MCF 10A (cell line): ENCODE measurements around the gene ICE1. TPM values are rescaled to one million over a fixed set of nuclear protein-coding genes. Genes with fewer than 3 reads are reported as not detected.
"Not testable (repeated sequence)": the region's sequence is repeated elsewhere in the genome, so short reads cannot be mapped to it uniquely, and the experiment has no call there.

Experiments
- BruUV-seq: library from RNA; stranded (reverse); fragments of 400-500 nt; replicated peaks from 2 replicates; lab custom pipeline; 2021; lab: Mats Ljungman, UMichigan
- CTCF ChIA-PET: fragments of 300-600 bp; sonication (Branson Sonifier 250); formaldehyde crosslinking; extraction: SDS; loops from one replicate; lab custom pipeline; 2021; ENCODE audit warnings: antibody characterized with exemption, inconsistent platforms; lab: Yijun Ruan, JAX
- POLR2A ChIA-PET: fragments of 300-600, 350-650 bp; sonication (Branson Sonifier 250); formaldehyde crosslinking; extraction: SDS; loops from one replicate; lab custom pipeline; 2020; ENCODE audit warnings: antibody characterized with exemption, inconsistent platforms; lab: Yijun Ruan, JAX
- DNase-seq: peaks from one replicate; pipeline ENCODE4 v3.0.0-alpha.2; 2018; ENCODE audit not compliant: unreplicated experiment
- H3K27ac Mint-ChIP-seq: one replicate; pipeline ENCODE4 v1.8.0; 2022; ENCODE audit warnings: mild to moderate bottlenecking, low read depth, mixed read lengths; ENCODE audit not compliant: unreplicated experiment
- H3K27me3 Mint-ChIP-seq: one replicate; pipeline ENCODE4 v1.8.0; 2022; ENCODE audit warnings: mixed read lengths; ENCODE audit not compliant: insufficient read depth, unreplicated experiment
- H3K36me3 Mint-ChIP-seq: one replicate; pipeline ENCODE4 v1.8.0; 2022; ENCODE audit warnings: mild to moderate bottlenecking, moderate library complexity, mixed read lengths; ENCODE audit not compliant: insufficient read depth, unreplicated experiment
- H3K4me1 Mint-ChIP-seq: one replicate; pipeline ENCODE4 v1.8.0; 2022; ENCODE audit warnings: mixed read lengths; ENCODE audit not compliant: insufficient read depth, unreplicated experiment
- H3K4me3 Mint-ChIP-seq: one replicate; pipeline ENCODE4 v1.8.0; 2022; ENCODE audit warnings: mild to moderate bottlenecking, moderate library complexity, mixed read lengths; ENCODE audit not compliant: unreplicated experiment
- H3K9me3 Mint-ChIP-seq: one replicate; pipeline ENCODE4 v1.8.0; 2022; ENCODE audit warnings: mixed read lengths; ENCODE audit not compliant: unreplicated experiment
- intact Hi-C: fragments of 100-400 bp; cut with micrococcal nuclease; formaldehyde crosslinking; loops from 2 replicates; pipeline ENCODE4 v1.14.1; 2022
- total RNA-seq: library from RNA; stranded (reverse); gene quantifications from 2 replicates; pipeline ENCODE4 v1.2.3, GENCODE V29; 2022
- TF ChIP-seq, protein P1 (sequence below): fragments of 200-600 bp; IDR thresholded peaks from one replicate; pipeline ENCODE4 v1.8.0; 2022; ENCODE audit warnings: antibody characterized with exemption, mild to moderate bottlenecking; ENCODE audit not compliant: unreplicated experiment

Gene ICE1
- total RNA-seq, 1 experiment from 2014 or later, result 28.4 TPM

DNA sequence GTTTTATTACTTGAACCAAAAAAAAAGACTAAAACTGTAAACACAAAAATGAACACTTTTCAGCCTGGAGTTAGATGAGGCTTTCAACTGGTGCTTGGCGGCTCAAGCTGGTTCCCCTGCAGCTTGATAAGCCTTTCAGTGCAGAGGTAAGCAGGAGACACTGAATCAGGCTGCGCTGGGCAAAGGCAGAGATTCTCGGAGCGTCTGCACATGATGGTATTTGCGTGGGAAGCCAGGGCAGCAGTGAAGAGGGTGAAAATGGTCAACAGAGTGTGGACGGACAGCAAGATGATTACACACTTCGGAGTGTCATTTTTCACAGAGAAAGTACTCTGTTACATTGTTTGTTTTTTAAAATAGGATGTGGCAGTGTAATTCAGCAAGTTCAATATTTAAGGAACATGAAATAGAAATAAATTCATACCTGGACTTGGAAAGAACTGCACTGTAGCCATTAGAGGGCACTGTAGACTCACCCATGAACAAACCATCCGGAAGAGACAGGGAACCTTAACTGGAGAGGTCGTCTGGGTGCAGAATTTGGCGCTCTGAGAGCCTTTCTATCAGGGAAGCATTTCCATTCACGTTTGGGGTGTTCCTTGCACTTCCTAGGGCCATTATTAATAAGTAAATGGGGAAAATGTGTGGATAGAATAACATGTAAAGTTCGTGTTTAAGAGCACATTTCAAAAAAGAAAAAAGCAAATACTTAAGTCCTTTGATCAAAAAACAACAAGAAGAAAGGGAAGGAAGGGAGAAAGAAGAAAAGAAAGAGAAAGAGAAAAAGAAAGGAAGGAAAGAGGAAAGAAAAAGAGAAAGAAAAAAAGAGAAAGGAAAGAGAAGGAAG is 69.8 kb downstream of the ICE1 start:
- BruUV-seq, result no TSS peak
- Mint-ChIP-seq H3K27ac (no peak overlapping the region), H3K9me3 (no peaks in the 10 kb centered on the region), H3K4me1 (peaks cover 7% of the 10 kb centered on the region), H3K27me3 (no peaks in the 10 kb centered on the region), H3K36me3 (peaks cover 19% of the 10 kb centered on the region), H3K4me3 (peak overlapping the region; percentile 11)
- intact Hi-C loops, result loop anchor here (1.0 to 5.0 kb wide), 2 partner anchors 800 to 1085 kb away; no protein-coding TSS in a partner anchor
- peak; percentile 69 for DNase-seq
- TF ChIP-seq, protein P1, sequence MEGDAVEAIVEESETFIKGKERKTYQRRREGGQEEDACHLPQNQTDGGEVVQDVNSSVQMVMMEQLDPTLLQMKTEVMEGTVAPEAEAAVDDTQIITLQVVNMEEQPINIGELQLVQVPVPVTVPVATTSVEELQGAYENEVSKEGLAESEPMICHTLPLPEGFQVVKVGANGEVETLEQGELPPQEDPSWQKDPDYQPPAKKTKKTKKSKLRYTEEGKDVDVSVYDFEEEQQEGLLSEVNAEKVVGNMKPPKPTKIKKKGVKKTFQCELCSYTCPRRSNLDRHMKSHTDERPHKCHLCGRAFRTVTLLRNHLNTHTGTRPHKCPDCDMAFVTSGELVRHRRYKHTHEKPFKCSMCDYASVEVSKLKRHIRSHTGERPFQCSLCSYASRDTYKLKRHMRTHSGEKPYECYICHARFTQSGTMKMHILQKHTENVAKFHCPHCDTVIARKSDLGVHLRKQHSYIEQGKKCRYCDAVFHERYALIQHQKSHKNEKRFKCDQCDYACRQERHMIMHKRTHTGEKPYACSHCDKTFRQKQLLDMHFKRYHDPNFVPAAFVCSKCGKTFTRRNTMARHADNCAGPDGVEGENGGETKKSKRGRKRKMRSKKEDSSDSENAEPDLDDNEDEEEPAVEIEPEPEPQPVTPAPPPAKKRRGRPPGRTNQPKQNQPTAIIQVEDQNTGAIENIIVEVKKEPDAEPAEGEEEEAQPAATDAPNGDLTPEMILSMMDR, result peak; percentile 64
- ChIA-PET CTCF (interaction anchor here (0.6 to 3.1 kb wide), 13 partner anchors 9 to 1263 kb away, joined by 3 to 10 read pairs (median 3); no protein-coding TSS in a partner anchor), POLR2A (no interaction called here)

DNA sequence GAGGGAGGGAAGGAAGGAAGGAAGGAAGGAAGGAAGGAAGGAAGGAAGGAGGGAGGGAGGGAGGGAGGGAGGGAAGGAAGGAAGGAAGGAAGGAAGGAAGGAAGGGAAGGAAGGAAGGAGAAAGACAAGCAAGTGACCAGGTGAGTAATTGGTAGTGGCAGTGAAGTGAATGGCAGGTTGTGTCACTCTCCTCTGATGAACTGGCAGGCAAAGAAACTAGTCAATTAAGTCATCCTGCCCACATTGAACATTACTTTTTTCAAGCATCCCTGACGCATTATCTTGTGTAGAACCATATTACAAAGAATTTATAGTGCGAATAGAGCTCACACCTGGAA is 70.4 kb downstream of the ICE1 start:
- H3K27ac Mint-ChIP-seq, BruUV-seq, POLR2A ChIA-PET, H3K27me3 Mint-ChIP-seq, H3K4me1 Mint-ChIP-seq, DNase-seq, H3K9me3 Mint-ChIP-seq: not testable (repeated sequence)
- CTCF ChIA-PET, result interaction anchor here (0.6 to 1.9 kb wide), 4 partner anchors 9 to 1115 kb away, joined by 3 to 9 read pairs (median 4); no protein-coding TSS in a partner anchor
- Mint-ChIP-seq H3K4me3 (peak overlapping the region; percentile 11), H3K36me3 (peaks cover 18% of the 10 kb centered on the region)
- intact Hi-C loops, result loop anchor here (1.0 to 5.0 kb wide), 2 partner anchors 799 to 1084 kb away; no protein-coding TSS in a partner anchor

DNA sequence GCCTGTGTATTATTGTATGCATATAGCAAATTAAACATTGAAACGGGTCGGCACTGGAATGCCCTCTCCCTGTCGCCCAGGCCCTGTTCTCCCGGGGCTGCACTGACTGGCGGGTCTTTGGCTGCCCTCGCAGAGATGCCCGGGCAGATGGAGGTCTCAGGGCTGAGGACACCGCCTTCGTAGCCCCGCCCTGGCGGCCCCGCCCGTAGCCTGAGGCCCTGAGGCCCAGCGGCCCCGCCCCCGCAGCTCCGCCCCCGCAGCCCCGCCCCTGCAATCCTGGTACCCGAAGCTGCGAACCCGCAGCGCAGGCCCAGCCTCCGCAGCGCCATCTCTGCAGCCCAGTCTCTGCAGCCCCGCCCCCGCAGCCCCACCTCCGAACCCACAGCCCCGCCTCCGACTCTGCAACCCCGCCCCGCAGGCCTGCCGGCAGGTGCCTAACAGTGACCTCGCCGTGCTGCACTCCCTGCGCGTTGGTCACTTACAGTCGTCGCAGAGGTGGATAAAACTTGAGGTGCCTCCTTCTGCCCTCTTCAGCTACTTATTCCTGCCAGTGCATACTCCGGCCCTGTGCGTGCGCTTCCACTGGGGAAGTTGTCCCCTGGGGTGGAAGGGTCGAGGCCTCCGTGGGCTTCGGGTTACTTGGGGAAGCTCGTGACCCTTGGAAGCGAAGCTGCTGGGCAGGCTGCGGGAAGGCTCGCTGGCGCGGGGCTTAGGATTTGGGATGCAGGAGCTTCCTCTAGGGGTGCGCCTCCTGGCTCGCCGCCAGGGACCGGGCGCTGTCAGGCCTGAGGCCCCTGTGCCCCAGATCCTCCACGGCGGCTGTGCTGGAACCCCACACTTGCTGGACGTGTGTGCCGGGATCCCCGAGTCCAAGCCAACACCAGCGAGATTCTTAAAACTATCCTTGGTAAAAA is 72.3 kb downstream of the ICE1 start:
- TF ChIP-seq, protein P1, result no peak
- no peaks in the 10 kb centered on the region for H3K27me3 Mint-ChIP-seq
- no peak overlapping the region for H3K27ac Mint-ChIP-seq
- peaks cover 7% of the 10 kb centered on the region for H3K36me3 Mint-ChIP-seq
- ChIA-PET POLR2A (interaction anchor here (0.7 kb wide), 1 partner anchor 306 kb away, joined by 3 read pairs; no protein-coding TSS in a partner anchor), CTCF (interaction anchor here (0.6 to 3.1 kb wide), 12 partner anchors 15 to 1715 kb away, joined by 3 to 30 read pairs (median 4); no protein-coding TSS in a partner anchor)
- no peak overlapping the region for H3K4me3 Mint-ChIP-seq
- BruUV-seq, result no TSS peak
- intact Hi-C loops, result loop anchor here (5.0 kb wide), 1 partner anchor 798 kb away; no protein-coding TSS in a partner anchor
- DNase-seq, result no peak
- H3K9me3 Mint-ChIP-seq, result no peaks in the 10 kb centered on the region
- peaks cover 7% of the 10 kb centered on the region for H3K4me1 Mint-ChIP-seq

DNA sequence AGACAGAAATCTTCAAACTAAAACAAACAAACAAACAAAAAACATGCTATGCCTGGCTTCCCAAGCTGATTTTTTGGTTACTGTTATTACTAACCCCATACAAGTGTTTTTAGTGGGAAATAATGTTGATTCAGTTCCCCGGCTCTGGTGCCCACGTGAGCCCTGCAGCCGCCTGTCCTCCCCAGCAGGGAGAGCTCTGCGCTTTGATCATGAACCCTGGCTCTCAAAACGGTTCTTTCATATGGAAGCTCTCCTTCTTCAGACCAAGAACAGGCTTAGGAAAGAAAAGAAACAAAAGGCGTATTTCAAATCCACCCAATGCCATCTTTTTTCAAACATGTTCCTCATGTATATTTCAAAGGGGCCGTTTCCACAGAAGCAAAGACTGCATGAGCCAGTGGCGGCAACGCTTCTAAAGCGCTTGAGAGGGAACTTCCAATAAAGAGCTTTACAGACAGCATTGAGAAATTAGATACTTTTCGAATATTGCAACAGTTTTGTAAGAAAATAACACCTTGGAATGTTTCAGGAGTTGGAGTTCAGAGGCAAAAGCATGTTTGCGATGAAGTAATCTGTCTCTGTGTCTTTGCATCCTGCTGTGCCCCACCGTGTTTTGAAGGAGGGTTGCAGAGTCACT is 74.8 kb downstream of the ICE1 start:
- Mint-ChIP-seq H3K4me3 (no peak overlapping the region), H3K4me1 (peaks cover 6% of the 10 kb centered on the region), H3K27ac (no peak overlapping the region), H3K9me3 (no peaks in the 10 kb centered on the region), H3K36me3 (no peaks in the 10 kb centered on the region), H3K27me3 (no peaks in the 10 kb centered on the region)
- intact Hi-C loops, result loop anchor here (1.0 to 2.0 kb wide), 4 partner anchors 881 to 1248 kb away; partner anchors contain the start of gene MED10
- no TSS peak for BruUV-seq
- ChIA-PET CTCF (interaction anchor here (0.5 to 3.1 kb wide), 46 partner anchors 9 to 1924 kb away, joined by 3 to 30 read pairs (median 3); partner anchors contain the start of genes NSUN2 and SRD5A1), POLR2A (no interaction called here)
- TF ChIP-seq, protein P1, result peak; percentile 82
- peak; percentile 52 for DNase-seq
